Spleen (tissue), 11 donors: ENCODE results near the gene GMDS. TPM values are rescaled to one million over a fixed set of nuclear protein-coding genes. Genes with fewer than 3 reads are reported as not detected.

Experiments
- DNase-seq: peaks from one replicate; pipeline ENCODE4 v3.0.0-alpha.2; 2020
- H3K27ac ChIP-seq, 8 donors: fragments of 200-600 bp; sonication (generic) in 7 of 8; 1 replicate in 4 of 8; 2 replicates in 4 of 8; pipeline versions ENCODE4 v1.5.0 to v1.8.0; 2016 to 2021; ENCODE audit warnings: inconsistent platforms in 4 of 8, mild to moderate bottlenecking in 4 of 8, moderate library complexity in 1 of 8
- H3K27me3 ChIP-seq, 7 donors: fragments of 200-600 bp; sonication (generic) in 6 of 7; replicated peaks in 1 of 7; 1 replicate in 4 of 7; 2 replicates in 3 of 7; pipeline versions ENCODE4 v1.5.0 to v1.8.0; 2016 to 2021; ENCODE audit warnings: inconsistent platforms in 3 of 7, mild to moderate bottlenecking in 1 of 7
- H3K36me3 ChIP-seq, 6 donors: fragments of 200-600 bp; sonication (generic) in 5 of 6; 1 replicate in 4 of 6; 2 replicates in 2 of 6; pipeline versions ENCODE4 v1.5.0 to v1.8.0; 2016 to 2021; ENCODE audit warnings: inconsistent platforms in 2 of 6
- H3K4me1 ChIP-seq, 6 donors: fragments of 200-600 bp; sonication (generic) in 5 of 6; 1 replicate in 3 of 6; 2 replicates in 3 of 6; pipeline versions ENCODE4 v1.5.0 to v1.8.0; 2016 to 2021; ENCODE audit warnings: inconsistent platforms in 3 of 6
- H3K4me3 ChIP-seq, 8 donors: fragments of 200-600 bp; sonication (generic) in 7 of 8; 1 replicate in 4 of 8; 2 replicates in 4 of 8; pipeline versions ENCODE4 v1.5.0 to v1.8.0; 2016 to 2021; ENCODE audit warnings: inconsistent platforms in 4 of 8, mild to moderate bottlenecking in 4 of 8, moderate library complexity in 2 of 8
- H3K9me3 ChIP-seq, 8 donors: fragments of 200-600 bp; sonication (generic) in 7 of 8; 1 replicate in 4 of 8; 2 replicates in 4 of 8; pipeline versions ENCODE4 v1.5.0 to v1.8.0; 2016 to 2021; ENCODE audit warnings: inconsistent platforms in 4 of 8
- CTCF ChIP-seq, 11 experiments: fragments of 200-600 bp in 7 of 11; fragments of 450-650 bp in 4 of 11; sonication (generic) in 4 of 11; IDR thresholded peaks in 8 of 11; conservative IDR thresholded peaks in 3 of 11; 1 replicate in 7 of 11; 2 replicates in 4 of 11; pipeline versions ENCODE4 v1.4.0 to v1.8.0; 2016 to 2021; ENCODE audit warnings: antibody characterized with exemption in 11 of 11, inconsistent platforms in 4 of 11, mild to moderate bottlenecking in 1 of 11
- POLR2A ChIP-seq, 3 donors: fragments of 450-650 bp; IDR thresholded peaks; one replicate each; pipeline ENCODE4 v1.5.1; 2017; ENCODE audit warnings: antibody characterized with exemption in 3 of 3, mild to moderate bottlenecking in 1 of 3
- POLR2AphosphoS5 ChIP-seq, 3 donors: sonication (generic); formaldehyde crosslinking; IDR thresholded peaks; one replicate each; pipeline ENCODE4 v1.5.1; 2017; ENCODE audit warnings: antibody characterized with exemption in 3 of 3
- WGBS, 5 donors: extraction: QIAGEN DNeasy Blood & Tissue Kit in 3 of 5; methylation state at CpG; one replicate each; pipeline versions ENCODE4 v1.1.5 to v1.1.7; 2013 to 2018; 5-methylcytosine and 5-hydroxymethylcytosine counted together
- intact Hi-C: fragments of 100-400 bp; cut with DNase I; formaldehyde crosslinking; loops from one replicate; pipeline ENCODE4 v1.15.0; 2023; ENCODE audit warnings: low total_unique reads
- polyA plus RNA-seq, 3 donors: library from polyadenylated mRNA; stranded (reverse); fragments of 200-250 nt; gene quantifications; one replicate each; pipeline ENCODE4 v1.2.1, GENCODE V29; 2013
- total RNA-seq, 7 donors: library from RNA; depleted of rRNA in 3 of 7; stranded (reverse); fragments of >200 nt in 3 of 7; fragmentation: NEBNext Ultra II Directional in 4 of 7; extraction: Animal tissue kit (Norgen Biotek cat#: 25700) in 4 of 7; gene quantifications; one replicate each; pipeline versions ENCODE4 v1.1.0 to v1.2.1, GENCODE V29; 2016 to 2021
- donor health status: healthy with polysubstance abuse.
- donor health status: DM: no; HTN: no; CAD: no; lungs with moderate emphysema.
- donor health status: DM: no; HTN: no; CAD: no.
- donor health status: Bipolar disorder and iron deficiency.
- donor health status: healthy.
- donor health status: DM: no; HTN: no; CAD: no.
- donor health status: DM: yes; HTN: yes; CAD: no.

Gene GMDS
- total and polyA plus RNA-seq, 10 donors, result 9.1 to 30.8 (median 17.7) TPM

DNA sequence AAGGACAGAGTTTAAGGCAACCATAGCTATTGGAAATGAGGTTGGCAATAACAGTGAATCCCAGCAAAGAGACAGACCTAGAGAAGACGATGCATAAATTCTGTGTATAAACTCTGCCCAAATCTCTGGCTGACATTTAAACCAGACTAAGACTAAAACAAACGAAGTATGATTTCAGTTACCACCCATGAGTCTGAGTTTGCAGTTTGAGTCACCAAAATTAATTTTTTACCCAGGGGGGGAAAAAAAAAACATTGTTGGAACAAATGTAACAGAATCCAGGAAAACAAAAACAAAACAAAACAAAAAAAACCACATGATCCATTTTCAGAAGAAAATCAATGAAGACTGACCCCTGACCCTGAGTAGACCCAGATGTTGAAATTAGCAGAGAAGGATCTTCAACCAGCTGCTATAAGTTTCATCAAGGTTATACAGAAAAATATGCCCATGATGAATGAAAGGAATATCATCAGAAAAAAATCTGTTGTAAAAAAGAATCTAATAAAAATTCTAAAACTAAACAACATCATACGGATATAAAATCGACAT, 190.8 kb downstream of the GMDS start:
- no peak overlapping the region for H3K4me3 ChIP-seq
- no peak overlapping the region for H3K27ac ChIP-seq
- intact Hi-C loops, result no loop called here
- TF ChIP-seq POLR2AphosphoS5 (IDR thresholded peaks at IDR 0.05) (no peak), CTCF (IDR thresholded peaks at IDR 0.05 in 8 of 11, conservative IDR thresholded peaks at IDR 0.05 in 3 of 11) (no peak), POLR2A (IDR thresholded peaks at IDR 0.05) (no peak)
- WGBS, 5 donors, result 89 to 96% (median 93%) methylated on average over 4 of the region's 4 CpGs
- H3K36me3 ChIP-seq, result no peaks in the 10 kb centered on the region
- no peak for DNase-seq
- no peaks in the 10 kb centered on the region for H3K27me3 ChIP-seq
- no peaks in the 10 kb centered on the region for H3K4me1 ChIP-seq
- no peaks in the 10 kb centered on the region for H3K9me3 ChIP-seq

DNA sequence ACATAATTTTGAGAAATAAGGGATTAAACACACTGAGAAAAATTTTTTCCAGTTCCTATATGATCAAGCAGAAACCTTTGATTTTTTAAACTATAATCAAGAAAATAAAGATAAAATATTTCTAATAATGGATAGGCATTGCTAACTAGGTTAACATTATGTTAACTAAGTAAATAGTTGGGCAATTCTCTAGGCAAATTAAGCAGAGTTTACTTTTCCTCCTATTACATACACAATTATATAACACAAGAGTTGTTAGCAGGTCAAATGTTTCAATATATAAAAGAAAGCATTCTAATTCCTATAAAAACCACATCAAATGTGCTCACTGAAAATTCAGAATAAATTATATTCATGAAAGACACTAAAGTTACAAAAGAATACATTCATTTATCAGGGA, 191.7 kb downstream of the GMDS start:
- no peak for TF ChIP-seq POLR2AphosphoS5 (IDR thresholded peaks at IDR 0.05)
- no peak for TF ChIP-seq CTCF (IDR thresholded peaks at IDR 0.05 in 8 of 11, conservative IDR thresholded peaks at IDR 0.05 in 3 of 11)
- no peak for TF ChIP-seq POLR2A (IDR thresholded peaks at IDR 0.05)
- H3K4me1 ChIP-seq, result no peaks in the 10 kb centered on the region
- no peaks in the 10 kb centered on the region for H3K9me3 ChIP-seq
- H3K27me3 ChIP-seq, result no peaks in the 10 kb centered on the region
- no peak for DNase-seq
- intact Hi-C loops, result no loop called here
- no peaks in the 10 kb centered on the region for H3K36me3 ChIP-seq
- H3K4me3 ChIP-seq, result no peak overlapping the region
- H3K27ac ChIP-seq, result no peak overlapping the region

- H3K36me3 ChIP-seq, result no peaks in the 10 kb centered on the region
- 46 to 77% (median 69%) methylated on average over 2 of the region's 2 CpGs for WGBS, 5 donors
- no peak overlapping the region for H3K27ac ChIP-seq
- no peak overlapping the region for H3K4me3 ChIP-seq
- H3K9me3 ChIP-seq, result peaks cover 0 to 7% (median 3%) of the 10 kb centered on the region in 8 donors
- intact Hi-C loops, result no loop called here
- no peaks in the 10 kb centered on the region for H3K4me1 ChIP-seq
- TF ChIP-seq POLR2AphosphoS5 (IDR thresholded peaks at IDR 0.05) (no peak), CTCF (IDR thresholded peaks at IDR 0.05 in 8 of 11, conservative IDR thresholded peaks at IDR 0.05 in 3 of 11) (no peak), POLR2A (IDR thresholded peaks at IDR 0.05) (no peak)
- no peaks in the 10 kb centered on the region for H3K27me3 ChIP-seq
- no peak for DNase-seq
These were observed 197.6 kb downstream of the GMDS start for GRCh38 chr6:2047855-2048254.

DNA sequence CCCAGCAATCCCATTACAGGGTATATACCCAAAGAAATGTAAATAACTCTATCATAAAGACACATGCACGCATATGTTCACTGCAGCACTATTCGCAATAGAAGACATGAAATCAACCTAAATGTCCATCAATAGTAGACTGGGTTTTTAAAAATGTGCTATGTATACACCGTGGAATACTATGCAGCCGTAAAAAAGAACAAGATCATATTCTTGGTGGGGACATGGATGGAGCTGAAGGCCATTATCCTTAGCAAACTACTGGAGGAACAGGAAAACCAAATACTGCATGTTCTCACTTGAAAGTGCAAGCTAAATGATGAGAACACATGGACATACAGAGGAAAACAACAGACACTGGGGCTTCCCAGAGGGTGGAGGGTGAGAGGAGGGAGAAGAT, 201.2 kb downstream of the GMDS start:
- no peaks in the 10 kb centered on the region for H3K4me1 ChIP-seq
- no peaks in the 10 kb centered on the region for H3K27me3 ChIP-seq
- H3K9me3 ChIP-seq, result peaks cover 0 to 7% (median 3%) of the 10 kb centered on the region in 8 donors
- DNase-seq, result no peak
- no peaks in the 10 kb centered on the region for H3K36me3 ChIP-seq
- no peak overlapping the region for H3K4me3 ChIP-seq
- intact Hi-C loops, result no loop called here
- TF ChIP-seq POLR2AphosphoS5 (IDR thresholded peaks at IDR 0.05), result no peak
- no peak for TF ChIP-seq POLR2A (IDR thresholded peaks at IDR 0.05)
- TF ChIP-seq CTCF (IDR thresholded peaks at IDR 0.05 in 8 of 11, conservative IDR thresholded peaks at IDR 0.05 in 3 of 11), result no peak
- H3K27ac ChIP-seq, result no peak overlapping the region
- WGBS, 5 donors, result 97 to 99% (median 98%) methylated on average over 4 of the region's 4 CpGs
